Astrocyte (in vitro differentiated cells and primary cell): ENCODE results near the gene IQSEC3.

ENCODE experiments used
- EZH2 ChIP-seq: IDR thresholded peaks from 2 replicates; pipeline ENCODE4 v1.6.1; 2012; ENCODE audit warnings: mild to moderate bottlenecking, low read length, inconsistent platforms; ENCODE audit not compliant: insufficient read depth
- TF ChIP-seq, protein P1 (sequence below): IDR thresholded peaks from 2 replicates; pipeline ENCODE4 v1.5.1; 2011; ENCODE audit warnings: low read depth, mild to moderate bottlenecking, inconsistent platforms, low read length, moderate library complexity; ENCODE audit not compliant: insufficient read depth

GRCh38 chr12:193261-193660 lies 126.7 kb downstream of the IQSEC3 start:
- TF ChIP-seq, protein P1, sequence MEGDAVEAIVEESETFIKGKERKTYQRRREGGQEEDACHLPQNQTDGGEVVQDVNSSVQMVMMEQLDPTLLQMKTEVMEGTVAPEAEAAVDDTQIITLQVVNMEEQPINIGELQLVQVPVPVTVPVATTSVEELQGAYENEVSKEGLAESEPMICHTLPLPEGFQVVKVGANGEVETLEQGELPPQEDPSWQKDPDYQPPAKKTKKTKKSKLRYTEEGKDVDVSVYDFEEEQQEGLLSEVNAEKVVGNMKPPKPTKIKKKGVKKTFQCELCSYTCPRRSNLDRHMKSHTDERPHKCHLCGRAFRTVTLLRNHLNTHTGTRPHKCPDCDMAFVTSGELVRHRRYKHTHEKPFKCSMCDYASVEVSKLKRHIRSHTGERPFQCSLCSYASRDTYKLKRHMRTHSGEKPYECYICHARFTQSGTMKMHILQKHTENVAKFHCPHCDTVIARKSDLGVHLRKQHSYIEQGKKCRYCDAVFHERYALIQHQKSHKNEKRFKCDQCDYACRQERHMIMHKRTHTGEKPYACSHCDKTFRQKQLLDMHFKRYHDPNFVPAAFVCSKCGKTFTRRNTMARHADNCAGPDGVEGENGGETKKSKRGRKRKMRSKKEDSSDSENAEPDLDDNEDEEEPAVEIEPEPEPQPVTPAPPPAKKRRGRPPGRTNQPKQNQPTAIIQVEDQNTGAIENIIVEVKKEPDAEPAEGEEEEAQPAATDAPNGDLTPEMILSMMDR = no peak
- TF ChIP-seq EZH2 = no peak
